NCI-H2029 (cell line): ENCODE measurements around the gene PELI3.
A peak's percentile ranks its signal among the peaks of the same experiment; 100 is the strongest.

ENCODE experiments used
- DNase-seq: peaks from one replicate; lab custom pipeline; 2025; lab: John Stamatoyannopoulos, UW

The PELI3 gene

DNA sequence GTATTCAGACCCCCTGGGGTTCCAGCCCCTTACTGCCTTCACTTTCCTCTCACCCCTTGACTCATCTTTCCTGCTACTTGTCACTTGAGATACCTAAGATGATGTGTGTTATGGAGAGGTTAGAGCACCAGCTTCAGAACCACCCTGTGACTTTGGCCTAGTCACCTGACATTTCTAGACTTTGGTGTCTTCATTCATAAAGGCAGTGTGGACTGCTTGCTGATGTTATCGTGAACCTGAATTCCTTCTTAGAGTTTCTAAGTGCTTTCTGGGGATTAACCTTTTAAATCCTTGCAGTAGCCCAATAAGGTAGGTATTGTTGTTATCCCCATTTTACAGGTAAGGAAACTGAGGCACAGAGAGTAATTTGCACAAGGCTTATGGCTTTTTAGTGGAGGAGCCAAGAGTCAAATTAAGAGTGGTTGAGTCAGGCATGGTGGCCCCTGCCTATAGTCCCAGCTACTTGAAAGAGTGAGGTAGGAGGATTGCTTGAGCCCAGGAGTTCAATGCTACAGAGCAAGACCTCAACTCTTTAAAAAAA lies 38.6 kb downstream of the PELI3 start:
- DNase-seq, result no peak

DNA sequence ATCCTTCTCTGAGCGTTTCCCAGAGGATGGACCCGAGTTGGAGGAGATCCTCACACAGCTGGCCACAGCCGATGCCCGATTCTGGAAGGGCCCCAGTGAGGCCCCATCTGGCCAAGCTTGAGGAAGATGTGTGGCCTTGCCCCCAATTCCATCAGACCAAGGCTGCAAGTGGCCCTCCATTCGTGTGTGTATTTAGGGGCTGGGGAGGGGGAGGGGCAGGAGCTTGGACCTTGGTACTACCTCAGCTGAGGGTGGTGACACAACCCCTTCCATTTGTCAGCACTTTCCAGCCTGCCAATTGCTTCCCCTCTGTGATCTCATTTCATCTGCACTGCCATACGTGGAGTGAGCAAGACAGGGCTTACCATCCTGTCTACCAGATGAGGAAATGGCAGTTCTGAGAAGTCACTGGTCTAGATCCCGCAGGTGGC lies 42.4 kb downstream of the PELI3 start:
- DNase-seq, result no peak

DNA sequence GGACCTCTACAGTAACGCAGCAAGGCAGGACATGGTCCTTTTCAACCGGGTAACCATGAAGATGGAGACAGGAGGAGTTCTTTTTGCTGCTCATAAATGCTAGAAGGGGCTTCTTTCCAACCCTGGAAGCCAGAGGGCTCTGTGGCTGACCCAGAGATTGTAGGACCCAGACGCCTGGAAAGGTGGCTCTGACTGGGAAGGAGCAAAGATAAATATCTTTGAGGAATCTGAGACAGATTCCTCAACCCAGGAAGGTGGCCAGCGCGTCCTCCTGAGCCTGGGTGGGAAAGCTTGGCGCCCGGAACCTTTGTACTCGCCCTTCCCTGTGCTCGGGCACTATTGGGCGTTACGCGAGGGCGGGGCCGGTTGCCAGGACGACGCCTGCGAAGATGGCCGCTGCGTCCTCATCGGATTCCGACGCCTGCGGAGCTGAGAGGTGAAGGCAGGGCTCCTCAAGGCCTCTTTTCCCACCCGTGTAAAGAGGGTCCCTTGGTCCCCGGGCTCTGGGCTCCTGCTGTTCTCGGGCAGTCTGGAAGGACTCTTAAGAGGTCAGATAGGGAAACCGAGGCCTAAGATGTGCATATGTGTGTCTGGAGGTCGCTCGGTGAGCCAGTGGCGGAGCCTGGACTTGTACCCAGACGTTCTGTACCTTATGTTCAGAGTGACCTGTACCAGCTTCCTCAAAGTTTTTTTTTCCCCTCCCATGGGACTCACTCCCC lies 43.7 kb downstream of the PELI3 start, which contains the start of gene BBS1:
Gene BBS1, plus strand, starts transcription at position 365 of the 719 bp plus-strand sequence. Its CDS starts 25 bp downstream, at position 390.
- peak; percentile 72 for DNase-seq

DNA sequence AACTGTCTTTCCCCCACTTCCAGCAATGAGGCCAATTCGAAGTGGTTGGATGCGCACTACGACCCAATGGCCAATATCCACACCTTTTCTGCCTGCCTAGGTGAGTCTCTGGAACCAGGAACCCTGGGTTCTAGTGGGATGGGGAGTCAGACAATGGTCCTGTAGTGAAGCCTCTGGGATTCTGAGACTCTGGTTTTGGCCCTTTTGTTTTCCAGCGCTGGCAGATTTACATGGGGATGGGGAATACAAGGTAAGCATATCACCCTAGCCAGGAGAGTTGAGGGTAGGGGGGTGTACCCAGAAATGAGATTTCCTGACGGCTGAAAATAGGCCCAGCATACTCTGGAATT lies 44.3 kb downstream of the PELI3 start:
- DNase-seq, result no peak

DNA sequence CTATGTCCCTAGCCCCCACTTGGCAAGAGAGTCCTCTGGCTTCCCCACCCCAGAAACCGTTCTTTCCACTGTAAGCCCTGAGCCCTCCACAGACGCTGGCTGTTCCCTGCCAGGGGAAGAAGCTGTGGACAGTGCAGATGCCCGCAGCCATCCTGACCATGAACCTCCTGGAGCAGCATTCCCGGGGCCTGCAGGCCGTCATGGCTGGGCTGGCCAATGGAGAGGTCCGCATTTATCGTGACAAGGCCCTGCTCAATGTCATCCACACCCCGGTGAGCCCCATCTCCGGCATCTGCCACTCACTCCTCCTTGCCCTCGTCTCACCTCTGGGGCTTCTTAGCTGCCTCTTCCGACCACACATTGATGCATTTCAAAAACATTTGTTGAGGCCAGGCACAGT lies 56.9 kb downstream of the PELI3 start:
- no peak for DNase-seq

DNA sequence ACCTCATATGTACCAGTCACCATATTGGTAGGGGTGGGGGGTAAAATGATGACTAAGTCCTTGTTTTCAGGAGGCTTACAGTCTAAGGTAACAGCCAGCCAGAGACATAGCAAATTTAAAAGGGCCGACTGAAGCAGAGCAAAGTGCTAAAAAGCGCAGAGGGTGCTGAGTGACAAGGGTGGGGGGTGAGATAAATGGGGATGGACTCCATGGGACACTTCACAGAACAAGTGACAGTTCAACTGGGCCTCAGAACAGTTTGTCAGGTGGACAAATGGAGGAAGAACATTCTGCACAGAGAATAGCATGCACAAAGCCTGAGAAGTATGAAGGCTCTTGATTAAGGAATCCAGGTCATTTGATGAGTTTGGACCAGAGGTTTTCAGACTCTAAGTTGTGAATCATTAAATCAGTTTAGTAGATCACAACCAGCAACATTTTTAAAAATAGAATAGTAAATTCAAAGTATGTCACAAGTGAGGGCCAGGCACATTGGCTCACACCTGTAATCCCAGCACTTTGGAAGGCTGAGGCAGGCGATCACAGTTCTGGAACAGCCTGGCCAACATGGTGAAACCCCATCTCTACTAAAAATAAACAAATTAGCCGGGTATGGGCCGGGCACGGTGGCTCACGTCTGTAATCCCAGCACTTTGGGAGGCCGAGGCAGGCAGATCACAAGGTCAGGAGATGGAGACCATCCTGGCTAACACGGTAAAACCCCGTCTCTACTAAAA lies 57.8 kb downstream of the PELI3 start:
- no peak for DNase-seq
